ENCODE results near the gene WNK2. TPM values are rescaled to one million over a fixed set of nuclear protein-coding genes. Genes with fewer than 3 reads are reported as not detected.

The WNK2 gene
- total RNA-seq, 2 experiments from 2014 or later: 0.25 TPM; not detected in 1

- no peak overlapping the region for H3K4me3 Mint-ChIP-seq
- no peaks in the 10 kb centered on the region for H3K27me3 Mint-ChIP-seq
- H3K4me1 Mint-ChIP-seq: peaks cover 4% of the 10 kb centered on the region
- DNase-seq (no peak), ATAC-seq (ENCODE audit: low read depth) (peak; percentile 58)
- no peak overlapping the region for H3K27ac Mint-ChIP-seq
- H3K9me3 Mint-ChIP-seq: peaks cover 6% of the 10 kb centered on the region
- POLR2A ChIA-PET: no interaction called here
- no peaks in the 10 kb centered on the region for H3K36me3 Mint-ChIP-seq
Measured at GRCh38 chr9:93205045-93205768, 21.3 kb downstream of the WNK2 start.

GRCh38 chr9:93205896-93206575, 22.1 kb downstream of the WNK2 start:
- H3K36me3 Mint-ChIP-seq: no peaks in the 10 kb centered on the region
- H3K4me3 Mint-ChIP-seq: no peak overlapping the region
- H3K9me3 Mint-ChIP-seq: peaks cover 6% of the 10 kb centered on the region
- peaks cover 4% of the 10 kb centered on the region for H3K4me1 Mint-ChIP-seq
- DNase-seq (no peak), ATAC-seq (ENCODE audit: low read depth) (no peak)
- no peaks in the 10 kb centered on the region for H3K27me3 Mint-ChIP-seq
- POLR2A ChIA-PET: no interaction called here
- no peak overlapping the region for H3K27ac Mint-ChIP-seq

DNA sequence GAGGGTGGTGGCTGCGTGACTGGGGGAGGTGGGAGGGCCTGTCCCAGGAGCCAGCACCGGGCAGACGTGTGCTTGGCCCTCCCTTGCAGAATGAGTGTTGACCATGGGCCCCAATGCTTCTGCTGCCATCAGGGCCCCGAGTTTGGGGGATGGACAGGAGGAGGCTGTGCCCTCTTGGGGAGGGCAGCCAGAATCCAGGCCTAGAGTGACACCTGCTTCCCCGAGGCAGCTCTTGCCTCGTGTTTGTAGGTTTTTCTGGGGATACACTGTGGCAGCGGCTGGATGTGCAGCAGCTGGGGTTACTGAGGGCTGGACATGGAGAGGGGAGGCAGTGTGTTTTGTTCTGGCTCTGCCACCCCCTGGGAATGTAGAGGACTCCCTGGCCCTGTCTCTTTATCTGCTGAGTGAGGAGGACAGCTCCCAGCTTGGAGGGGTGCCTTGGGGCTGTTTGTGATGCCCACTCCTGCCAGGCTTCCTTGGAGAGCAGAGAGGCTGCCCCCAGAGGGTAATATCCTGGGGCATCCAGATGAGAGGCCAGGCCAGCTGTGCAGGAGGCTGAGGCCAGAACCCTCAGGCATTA, 22.7 kb downstream of the WNK2 start:
- Mint-ChIP-seq H3K9me3 (peaks cover 6% of the 10 kb centered on the region), H3K27me3 (no peaks in the 10 kb centered on the region), H3K27ac (no peak overlapping the region), H3K4me3 (no peak overlapping the region), H3K36me3 (no peaks in the 10 kb centered on the region), H3K4me1 (peaks cover 4% of the 10 kb centered on the region)
- DNase-seq (no peak), ATAC-seq (ENCODE audit: low read depth) (no peak)
- POLR2A ChIA-PET: interaction anchor here (0.5 kb wide), 1 partner anchor 11 kb away, joined by 7 read pairs; no protein-coding TSS in a partner anchor

DNA sequence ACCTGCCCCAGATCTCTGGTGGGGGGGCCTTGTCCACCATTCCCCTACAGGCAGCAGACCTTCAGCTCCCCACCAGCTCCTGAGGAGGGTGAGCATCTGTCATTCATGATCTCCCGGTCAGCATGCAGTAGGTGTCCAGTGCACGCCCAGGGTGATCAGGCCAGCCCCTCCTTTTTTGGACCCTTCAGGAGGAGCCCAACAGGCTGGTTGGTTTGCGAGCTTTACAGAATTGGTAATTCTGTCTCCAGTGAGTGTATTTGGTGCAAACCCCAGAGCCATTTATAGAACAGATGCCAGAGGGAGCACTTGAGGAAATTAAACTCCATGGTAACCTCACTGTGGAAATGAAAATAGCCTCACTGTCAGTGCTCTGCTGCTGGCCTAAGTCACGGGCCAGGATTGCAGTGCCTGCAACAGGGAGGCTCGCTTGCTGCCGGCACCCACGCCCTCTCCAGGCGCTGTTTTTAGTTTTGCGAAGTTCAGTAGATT, 23.4 kb downstream of the WNK2 start:
- Mint-ChIP-seq H3K4me1 (peaks cover 4% of the 10 kb centered on the region), H3K9me3 (peaks cover 6% of the 10 kb centered on the region), H3K27ac (no peak overlapping the region), H3K36me3 (no peaks in the 10 kb centered on the region), H3K4me3 (no peak overlapping the region), H3K27me3 (no peaks in the 10 kb centered on the region)
- DNase-seq (no peak), ATAC-seq (ENCODE audit: low read depth) (no peak)
- POLR2A ChIA-PET: interaction anchor here (0.5 kb wide), 1 partner anchor 12 kb away, joined by 7 read pairs; no protein-coding TSS in a partner anchor

DNA sequence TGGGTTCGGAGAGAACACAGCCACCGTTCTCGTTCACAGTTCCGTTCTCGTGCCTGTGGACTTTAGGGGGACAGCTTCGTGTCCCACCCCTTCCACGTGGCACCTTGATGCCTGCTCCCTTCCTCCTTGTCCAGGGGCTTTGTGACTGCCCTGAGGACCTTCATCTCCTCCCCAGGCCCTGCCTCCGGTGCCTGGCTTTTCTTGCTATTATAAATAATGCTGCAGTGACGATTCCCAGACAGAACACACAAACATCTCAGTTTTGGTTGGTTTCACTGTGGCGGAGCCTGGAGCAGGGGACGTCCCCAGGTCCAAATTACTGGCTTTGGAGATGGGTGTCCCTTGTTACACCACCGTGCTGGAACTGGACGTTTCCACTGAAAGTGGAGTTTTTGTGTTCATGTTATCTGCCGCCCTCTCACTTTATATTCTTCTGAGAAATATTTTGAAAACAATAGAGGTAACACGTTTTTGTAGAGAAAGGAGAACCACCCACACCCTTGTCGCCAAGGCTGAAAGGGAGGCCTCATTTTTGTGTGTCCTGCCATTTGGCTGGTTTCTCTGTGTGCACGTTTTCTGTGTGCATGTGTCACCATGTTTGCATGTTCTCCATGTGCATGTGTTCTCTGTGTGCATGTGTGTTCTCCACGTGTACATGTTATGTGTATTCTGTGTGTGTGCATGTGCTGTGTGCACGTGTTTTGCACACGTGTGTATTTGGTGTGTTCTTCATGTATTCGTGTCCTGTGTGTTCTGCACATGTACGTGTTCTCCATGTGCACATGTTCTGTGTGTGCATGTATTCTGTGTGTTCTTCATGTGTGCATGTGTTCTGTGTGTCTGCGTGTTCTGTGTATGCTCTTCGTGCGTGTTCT, 24.2 kb downstream of the WNK2 start:
- H3K27ac Mint-ChIP-seq: no peak overlapping the region
- H3K4me3 Mint-ChIP-seq: no peak overlapping the region
- peaks cover 5% of the 10 kb centered on the region for H3K27me3 Mint-ChIP-seq
- DNase-seq (no peak), ATAC-seq (ENCODE audit: low read depth) (no peak)
- H3K9me3 Mint-ChIP-seq: peaks cover 6% of the 10 kb centered on the region
- no peaks in the 10 kb centered on the region for H3K36me3 Mint-ChIP-seq
- H3K4me1 Mint-ChIP-seq: peaks cover 4% of the 10 kb centered on the region
- POLR2A ChIA-PET: no interaction called here

GRCh38 chr9:93209097-93209496, 25.2 kb downstream of the WNK2 start:
- Mint-ChIP-seq H3K4me1 (peaks cover 4% of the 10 kb centered on the region), H3K36me3 (no peaks in the 10 kb centered on the region), H3K27me3 (peaks cover 9% of the 10 kb centered on the region), H3K4me3 (no peak overlapping the region), H3K9me3 (peaks cover 6% of the 10 kb centered on the region), H3K27ac (no peak overlapping the region)
- DNase-seq: no peak
- POLR2A ChIA-PET: no interaction called here
- no peak for ATAC-seq (ENCODE audit: low read depth)

DNA sequence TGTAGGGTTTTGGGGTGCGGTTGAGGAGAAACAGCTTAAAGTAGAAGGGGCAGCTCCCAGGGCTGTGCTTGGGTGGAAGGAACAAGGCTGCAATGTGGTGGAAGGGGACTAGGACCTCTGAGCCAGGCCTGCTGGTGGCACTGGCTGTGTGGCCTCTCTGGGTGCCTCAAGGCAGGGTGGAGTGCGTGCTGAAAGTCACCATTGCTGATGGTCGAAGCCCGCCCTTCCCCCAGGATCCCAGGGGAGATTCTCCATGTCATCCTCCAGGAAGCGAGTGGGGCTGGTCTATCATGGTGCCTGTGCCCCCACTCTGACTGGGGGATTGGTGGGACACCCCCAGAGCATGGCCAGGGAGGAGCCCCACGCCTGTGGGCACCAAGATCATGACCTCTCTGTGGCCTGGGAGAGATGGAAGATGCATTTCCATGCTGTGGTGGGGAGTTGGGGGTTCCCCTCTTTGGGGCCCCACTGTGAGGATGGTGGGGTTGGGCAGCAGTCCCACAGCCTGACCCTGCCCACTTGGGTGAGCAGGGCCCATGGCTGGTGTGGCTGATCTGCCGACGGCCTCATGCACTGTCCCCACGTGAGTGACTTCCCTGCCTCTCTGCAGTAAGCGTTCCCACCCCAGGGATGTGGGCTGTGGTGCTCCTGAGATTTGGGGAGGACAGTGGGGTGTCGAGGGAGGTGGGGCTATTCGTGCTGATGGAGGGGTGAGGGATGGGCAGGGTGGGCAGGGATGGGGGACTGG, 25.8 kb downstream of the WNK2 start:
- no peak overlapping the region for H3K4me3 Mint-ChIP-seq
- no peak for DNase-seq
- no peak overlapping the region for H3K27ac Mint-ChIP-seq
- ATAC-seq (ENCODE audit: low read depth): no peak
- peaks cover 9% of the 10 kb centered on the region for H3K27me3 Mint-ChIP-seq
- peaks cover 6% of the 10 kb centered on the region for H3K9me3 Mint-ChIP-seq
- H3K4me1 Mint-ChIP-seq: peaks cover 3% of the 10 kb centered on the region
- POLR2A ChIA-PET: no interaction called here
- no peaks in the 10 kb centered on the region for H3K36me3 Mint-ChIP-seq

GRCh38 chr9:93210324-93210973, 26.5 kb downstream of the WNK2 start:
- ATAC-seq (ENCODE audit: low read depth): no peak
- POLR2A ChIA-PET: no interaction called here
- H3K27me3 Mint-ChIP-seq: peaks cover 11% of the 10 kb centered on the region

GRCh38 chr9:93210974-93211653, 27.2 kb downstream of the WNK2 start:
- Mint-ChIP-seq H3K36me3 (no peaks in the 10 kb centered on the region), H3K4me3 (no peak overlapping the region), H3K9me3 (peaks cover 7% of the 10 kb centered on the region), H3K27me3 (peaks cover 11% of the 10 kb centered on the region), H3K27ac (no peak overlapping the region), H3K4me1 (no peaks in the 10 kb centered on the region)
- no peak for ATAC-seq (ENCODE audit: low read depth)
- DNase-seq: no peak
- POLR2A ChIA-PET: no interaction called here

More at GRCh38 chr9:93210324-93210973, 26.5 kb downstream of the WNK2 start:
- H3K27ac Mint-ChIP-seq: no peak overlapping the region
- no peak for DNase-seq
- H3K36me3 Mint-ChIP-seq: no peaks in the 10 kb centered on the region
- no peaks in the 10 kb centered on the region for H3K4me1 Mint-ChIP-seq
- peaks cover 6% of the 10 kb centered on the region for H3K9me3 Mint-ChIP-seq
- H3K4me3 Mint-ChIP-seq: no peak overlapping the region

- no peaks in the 10 kb centered on the region for H3K36me3 Mint-ChIP-seq
- ATAC-seq (ENCODE audit: low read depth) (no peak), DNase-seq (no peak)
- H3K4me3 Mint-ChIP-seq: no peak overlapping the region
- peaks cover 7% of the 10 kb centered on the region for H3K9me3 Mint-ChIP-seq
- peaks cover 11% of the 10 kb centered on the region for H3K27me3 Mint-ChIP-seq
- no peaks in the 10 kb centered on the region for H3K4me1 Mint-ChIP-seq
- POLR2A ChIA-PET: no interaction called here
- no peak overlapping the region for H3K27ac Mint-ChIP-seq
Measured at GRCh38 chr9:93211654-93212001, 27.7 kb downstream of the WNK2 start.

- H3K4me1 Mint-ChIP-seq: no peaks in the 10 kb centered on the region
- H3K9me3 Mint-ChIP-seq: peaks cover 7% of the 10 kb centered on the region
- peaks cover 11% of the 10 kb centered on the region for H3K27me3 Mint-ChIP-seq
- POLR2A ChIA-PET: no interaction called here
- DNase-seq: no peak
- H3K4me3 Mint-ChIP-seq: no peak overlapping the region
- H3K36me3 Mint-ChIP-seq: no peaks in the 10 kb centered on the region
- ATAC-seq (ENCODE audit: low read depth): no peak
- H3K27ac Mint-ChIP-seq: no peak overlapping the region
Measured at GRCh38 chr9:93212409-93212808, 28.5 kb downstream of the WNK2 start.

DNA sequence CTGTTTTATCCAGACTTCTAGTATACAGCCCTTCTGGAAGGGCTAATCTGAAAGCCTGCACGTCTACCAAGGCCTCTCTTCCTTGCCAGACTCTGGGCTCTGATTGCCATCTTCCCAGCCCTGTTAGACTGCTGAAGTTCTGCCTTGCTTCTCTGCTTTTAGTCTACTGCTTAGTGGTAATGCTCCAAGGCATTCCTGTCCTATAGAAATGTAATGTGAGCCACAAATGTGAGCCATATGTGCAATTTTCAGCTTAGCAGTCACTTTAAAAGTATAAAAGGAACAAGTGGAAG, 32.1 kb downstream of the WNK2 start:
- Mint-ChIP-seq H3K4me1 (no peaks in the 10 kb centered on the region), H3K27ac (no peak overlapping the region), H3K27me3 (peaks cover 11% of the 10 kb centered on the region), H3K4me3 (no peak overlapping the region), H3K36me3 (no peaks in the 10 kb centered on the region), H3K9me3 (peaks cover 1% of the 10 kb centered on the region)
- POLR2A ChIA-PET: no interaction called here
- DNase-seq: no peak
- ATAC-seq (ENCODE audit: low read depth): no peak

Measured in activated naive CD8-positive, alpha-beta T cell treated with anti-CD3 and anti-CD28 coated beads, Interleukin-2, amount 10 ng/mL, durations not matched to agents 7 days and 5 days (primary cell).